GM23338 (cell line): Measurements from ENCODE around the gene AFAP1L1. TPM values are rescaled to one million over a fixed set of nuclear protein-coding genes. Genes with fewer than 3 reads are reported as not detected.

Experiments used
- ATAC-seq: fragments of 200-7000 bp; cut with Tn5 transposase; 3 replicates; pipeline ENCODE4 v1.9.1; 2020
- DNase-seq: peaks from one replicate; pipeline ENCODE4 v3.0.0-alpha.2; 2015; ENCODE audit warnings: low spot score
- H2AFZ ChIP-seq: fragments of 200-600 bp; sonication (generic); 2 replicates; pipeline ENCODE4 v1.8.0; 2016; ENCODE audit warnings: antibody characterized with exemption, mild to moderate bottlenecking, moderate library complexity
- H3F3A ChIP-seq: fragments of 200-600 bp; sonication (generic); replicated peaks from 2 replicates; pipeline ENCODE4 v1.8.0; 2017; ENCODE audit warnings: antibody characterized with exemption, mixed run types, low read depth
- H3K27ac ChIP-seq: fragments of 200-600 bp; sonication (generic); 2 replicates; pipeline ENCODE4 v1.6.1; 2016; ENCODE audit warnings: low read depth
- H3K27me3 ChIP-seq: fragments of 200-600 bp; sonication (generic); 2 replicates; pipeline ENCODE4 v1.8.0; 2016; ENCODE audit warnings: mild to moderate bottlenecking, mixed run types, moderate library complexity; ENCODE audit not compliant: insufficient read depth
- H3K36me3 ChIP-seq: fragments of 200-600 bp; sonication (generic); 2 replicates; pipeline ENCODE4 v1.8.0; 2016; ENCODE audit warnings: mild to moderate bottlenecking; ENCODE audit not compliant: insufficient read depth
- H3K4me1 ChIP-seq: fragments of 200-600 bp; sonication (generic); 2 replicates; pipeline ENCODE4 v1.8.0; 2016; ENCODE audit warnings: mild to moderate bottlenecking, moderate library complexity; ENCODE audit not compliant: insufficient read depth
- H3K4me2 ChIP-seq: fragments of 200-600 bp; sonication (generic); 2 replicates; pipeline ENCODE4 v1.7.1; 2017; ENCODE audit warnings: mixed run types
- H3K4me3 ChIP-seq: fragments of 200-600 bp; sonication (generic); 2 replicates; pipeline ENCODE4 v1.6.1; 2016; ENCODE audit warnings: mixed run types
- H3K79me2 ChIP-seq: fragments of 200-600 bp; sonication (generic); replicated peaks from 2 replicates; pipeline ENCODE4 v1.8.0; 2017; ENCODE audit warnings: mild to moderate bottlenecking; ENCODE audit not compliant: insufficient read depth
- H3K9me2 ChIP-seq: fragments of 200-600 bp; sonication (generic); 2 replicates; pipeline ENCODE4 v1.8.0; 2017; ENCODE audit not compliant: insufficient read depth
- H4K20me1 ChIP-seq: fragments of 200-600 bp; sonication (generic); replicated peaks from 2 replicates; pipeline ENCODE4 v1.8.0; 2017; ENCODE audit warnings: mild to moderate bottlenecking; ENCODE audit not compliant: insufficient read depth
- H3K27ac Mint-ChIP-seq: 2 replicates; pipeline ENCODE4 v1.8.0; 2020; ENCODE audit warnings: inconsistent platforms, mild to moderate bottlenecking, moderate library complexity, mixed read lengths
- H3K27me3 Mint-ChIP-seq: 3 replicates; pipeline ENCODE4 v1.8.0; 2022; ENCODE audit warnings: low read depth, mild to moderate bottlenecking, moderate library complexity, mixed read lengths, inconsistent platforms; ENCODE audit not compliant: insufficient read depth, poor library complexity
- H3K36me3 Mint-ChIP-seq: 3 replicates; pipeline ENCODE4 v1.8.0; 2021; ENCODE audit warnings: low read depth, mild to moderate bottlenecking, inconsistent platforms, moderate library complexity, mixed read lengths
- H3K4me1 Mint-ChIP-seq: 3 replicates; pipeline ENCODE4 v1.8.0; 2020; ENCODE audit warnings: mild to moderate bottlenecking, inconsistent platforms, mixed read lengths
- H3K4me3 Mint-ChIP-seq: 3 replicates; pipeline ENCODE4 v1.8.0; 2021; ENCODE audit warnings: moderate library complexity, mild to moderate bottlenecking, inconsistent platforms, mixed read lengths
- H3K9me3 Mint-ChIP-seq: 3 replicates; pipeline ENCODE4 v1.8.0; 2020; ENCODE audit warnings: moderate library complexity, mild to moderate bottlenecking, inconsistent platforms, mixed read lengths
- CREB1 ChIP-seq: fragments of 250-450 bp; sonication (Bioruptor Pico); IDR thresholded peaks from 2 replicates; pipeline ENCODE4 v1.5.0; 2020; ENCODE audit warnings: low read depth, mild to moderate bottlenecking, moderate library complexity
- ETS1 ChIP-seq: IDR thresholded peaks from 2 replicates; pipeline ENCODE4 v1.6.1; 2016; ENCODE audit warnings: antibody characterized with exemption
- EZH2phosphoT487 ChIP-seq: fragments of 200-600 bp; sonication (generic); IDR thresholded peaks from one replicate; pipeline ENCODE4 v1.8.1; 2018; ENCODE audit warnings: antibody characterized with exemption; ENCODE audit not compliant: unreplicated experiment
- JUNB ChIP-seq: IDR thresholded peaks from one replicate; pipeline ENCODE4 v1.6.1; 2016; ENCODE audit warnings: antibody characterized with exemption; ENCODE audit not compliant: unreplicated experiment
- NANOG ChIP-seq: IDR thresholded peaks from 2 replicates; pipeline ENCODE4 v1.6.1; 2016; ENCODE audit warnings: antibody characterized with exemption, borderline replicate concordance
- POLR2AphosphoS5 ChIP-seq: IDR thresholded peaks from 2 replicates; pipeline ENCODE4 v1.6.1; 2016; ENCODE audit warnings: antibody characterized with exemption, low read depth
- REST ChIP-seq: IDR thresholded peaks from one replicate; pipeline ENCODE4 v1.6.1; 2018; ENCODE audit warnings: antibody characterized with exemption; ENCODE audit not compliant: unreplicated experiment
- STAT1 ChIP-seq: IDR thresholded peaks from one replicate; pipeline ENCODE4 v1.6.1; 2016; ENCODE audit warnings: antibody characterized with exemption; ENCODE audit not compliant: unreplicated experiment
- ZNF114 ChIP-seq: fragments of 250-450 bp; sonication (Bioruptor Pico); IDR thresholded peaks from 2 replicates; pipeline ENCODE4 v1.5.0; 2020; ENCODE audit warnings: mild to moderate bottlenecking, moderate library complexity
- ZNF331 ChIP-seq: fragments of 250-450 bp; sonication (Bioruptor Pico); IDR thresholded peaks from 2 replicates; pipeline ENCODE4 v1.5.0; 2020; ENCODE audit warnings: low read depth, mild to moderate bottlenecking, moderate library complexity
- polyA plus RNA-seq: library from polyadenylated mRNA; unstranded; fragments of >200 nt; fragmentation: Nextera tagmentation; extraction: Ambion mirVana; gene quantifications from 2 replicates; pipeline ENCODE4 v1.2.1, GENCODE V29; 2016
- total RNA-seq: library from RNA; depleted of rRNA; stranded (reverse); fragments of >200 nt; shearing (Covaris generic); gene quantifications from 2 replicates; pipeline ENCODE4 v1.2.3, GENCODE V29; 2014
- TF ChIP-seq, protein P1 (sequence below), 2 experiments: fragments of 200-600 bp in 1 of 2; sonication (generic) in 1 of 2; conservative IDR thresholded peaks; 2 replicates each; pipeline versions ENCODE4 v1.5.1 to v1.6.1; 2016 to 2017; ENCODE audit warnings: antibody characterized with exemption in 2 of 2, low read depth in 2 of 2, mild to moderate bottlenecking in 2 of 2, moderate library complexity in 1 of 2
- TF ChIP-seq, protein P2 (sequence below): fragments of 250-450 bp; sonication (Bioruptor Pico); IDR thresholded peaks from 2 replicates; pipeline ENCODE4 v1.5.0; 2020; ENCODE audit warnings: mild to moderate bottlenecking, moderate library complexity

Gene AFAP1L1
- total and polyA plus RNA-seq, 2 experiments from 2014 or later, result 3.2 to 5.7 TPM

- no peak for TF ChIP-seq ETS1
- TF ChIP-seq ZNF331 (CRISPR knock-in tag), result no peak
- TF ChIP-seq STAT1, result no peak
- TF ChIP-seq CREB1, result no peak
- no peak for TF ChIP-seq EZH2phosphoT487
- TF ChIP-seq NANOG, result no peak
- no peak for TF ChIP-seq POLR2AphosphoS5
- TF ChIP-seq REST, result no peak
- no peak for TF ChIP-seq ZNF114 (CRISPR knock-in tag)
- no peak for TF ChIP-seq JUNB
Measured at GRCh38 chr5:149382517-149383220, 111.0 kb downstream of the AFAP1L1 start (continued).

GRCh38 chr5:149383399-149383798 lies 111.7 kb downstream of the AFAP1L1 start:
- H3K4me1 Mint-ChIP-seq, result peaks cover 13% of the 10 kb centered on the region
- TF ChIP-seq, protein P1, sequence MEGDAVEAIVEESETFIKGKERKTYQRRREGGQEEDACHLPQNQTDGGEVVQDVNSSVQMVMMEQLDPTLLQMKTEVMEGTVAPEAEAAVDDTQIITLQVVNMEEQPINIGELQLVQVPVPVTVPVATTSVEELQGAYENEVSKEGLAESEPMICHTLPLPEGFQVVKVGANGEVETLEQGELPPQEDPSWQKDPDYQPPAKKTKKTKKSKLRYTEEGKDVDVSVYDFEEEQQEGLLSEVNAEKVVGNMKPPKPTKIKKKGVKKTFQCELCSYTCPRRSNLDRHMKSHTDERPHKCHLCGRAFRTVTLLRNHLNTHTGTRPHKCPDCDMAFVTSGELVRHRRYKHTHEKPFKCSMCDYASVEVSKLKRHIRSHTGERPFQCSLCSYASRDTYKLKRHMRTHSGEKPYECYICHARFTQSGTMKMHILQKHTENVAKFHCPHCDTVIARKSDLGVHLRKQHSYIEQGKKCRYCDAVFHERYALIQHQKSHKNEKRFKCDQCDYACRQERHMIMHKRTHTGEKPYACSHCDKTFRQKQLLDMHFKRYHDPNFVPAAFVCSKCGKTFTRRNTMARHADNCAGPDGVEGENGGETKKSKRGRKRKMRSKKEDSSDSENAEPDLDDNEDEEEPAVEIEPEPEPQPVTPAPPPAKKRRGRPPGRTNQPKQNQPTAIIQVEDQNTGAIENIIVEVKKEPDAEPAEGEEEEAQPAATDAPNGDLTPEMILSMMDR (conservative IDR thresholded peaks at IDR 0.05; ENCODE audit: low read depth in 2 of 2), result no peak
- TF ChIP-seq, protein P2, sequence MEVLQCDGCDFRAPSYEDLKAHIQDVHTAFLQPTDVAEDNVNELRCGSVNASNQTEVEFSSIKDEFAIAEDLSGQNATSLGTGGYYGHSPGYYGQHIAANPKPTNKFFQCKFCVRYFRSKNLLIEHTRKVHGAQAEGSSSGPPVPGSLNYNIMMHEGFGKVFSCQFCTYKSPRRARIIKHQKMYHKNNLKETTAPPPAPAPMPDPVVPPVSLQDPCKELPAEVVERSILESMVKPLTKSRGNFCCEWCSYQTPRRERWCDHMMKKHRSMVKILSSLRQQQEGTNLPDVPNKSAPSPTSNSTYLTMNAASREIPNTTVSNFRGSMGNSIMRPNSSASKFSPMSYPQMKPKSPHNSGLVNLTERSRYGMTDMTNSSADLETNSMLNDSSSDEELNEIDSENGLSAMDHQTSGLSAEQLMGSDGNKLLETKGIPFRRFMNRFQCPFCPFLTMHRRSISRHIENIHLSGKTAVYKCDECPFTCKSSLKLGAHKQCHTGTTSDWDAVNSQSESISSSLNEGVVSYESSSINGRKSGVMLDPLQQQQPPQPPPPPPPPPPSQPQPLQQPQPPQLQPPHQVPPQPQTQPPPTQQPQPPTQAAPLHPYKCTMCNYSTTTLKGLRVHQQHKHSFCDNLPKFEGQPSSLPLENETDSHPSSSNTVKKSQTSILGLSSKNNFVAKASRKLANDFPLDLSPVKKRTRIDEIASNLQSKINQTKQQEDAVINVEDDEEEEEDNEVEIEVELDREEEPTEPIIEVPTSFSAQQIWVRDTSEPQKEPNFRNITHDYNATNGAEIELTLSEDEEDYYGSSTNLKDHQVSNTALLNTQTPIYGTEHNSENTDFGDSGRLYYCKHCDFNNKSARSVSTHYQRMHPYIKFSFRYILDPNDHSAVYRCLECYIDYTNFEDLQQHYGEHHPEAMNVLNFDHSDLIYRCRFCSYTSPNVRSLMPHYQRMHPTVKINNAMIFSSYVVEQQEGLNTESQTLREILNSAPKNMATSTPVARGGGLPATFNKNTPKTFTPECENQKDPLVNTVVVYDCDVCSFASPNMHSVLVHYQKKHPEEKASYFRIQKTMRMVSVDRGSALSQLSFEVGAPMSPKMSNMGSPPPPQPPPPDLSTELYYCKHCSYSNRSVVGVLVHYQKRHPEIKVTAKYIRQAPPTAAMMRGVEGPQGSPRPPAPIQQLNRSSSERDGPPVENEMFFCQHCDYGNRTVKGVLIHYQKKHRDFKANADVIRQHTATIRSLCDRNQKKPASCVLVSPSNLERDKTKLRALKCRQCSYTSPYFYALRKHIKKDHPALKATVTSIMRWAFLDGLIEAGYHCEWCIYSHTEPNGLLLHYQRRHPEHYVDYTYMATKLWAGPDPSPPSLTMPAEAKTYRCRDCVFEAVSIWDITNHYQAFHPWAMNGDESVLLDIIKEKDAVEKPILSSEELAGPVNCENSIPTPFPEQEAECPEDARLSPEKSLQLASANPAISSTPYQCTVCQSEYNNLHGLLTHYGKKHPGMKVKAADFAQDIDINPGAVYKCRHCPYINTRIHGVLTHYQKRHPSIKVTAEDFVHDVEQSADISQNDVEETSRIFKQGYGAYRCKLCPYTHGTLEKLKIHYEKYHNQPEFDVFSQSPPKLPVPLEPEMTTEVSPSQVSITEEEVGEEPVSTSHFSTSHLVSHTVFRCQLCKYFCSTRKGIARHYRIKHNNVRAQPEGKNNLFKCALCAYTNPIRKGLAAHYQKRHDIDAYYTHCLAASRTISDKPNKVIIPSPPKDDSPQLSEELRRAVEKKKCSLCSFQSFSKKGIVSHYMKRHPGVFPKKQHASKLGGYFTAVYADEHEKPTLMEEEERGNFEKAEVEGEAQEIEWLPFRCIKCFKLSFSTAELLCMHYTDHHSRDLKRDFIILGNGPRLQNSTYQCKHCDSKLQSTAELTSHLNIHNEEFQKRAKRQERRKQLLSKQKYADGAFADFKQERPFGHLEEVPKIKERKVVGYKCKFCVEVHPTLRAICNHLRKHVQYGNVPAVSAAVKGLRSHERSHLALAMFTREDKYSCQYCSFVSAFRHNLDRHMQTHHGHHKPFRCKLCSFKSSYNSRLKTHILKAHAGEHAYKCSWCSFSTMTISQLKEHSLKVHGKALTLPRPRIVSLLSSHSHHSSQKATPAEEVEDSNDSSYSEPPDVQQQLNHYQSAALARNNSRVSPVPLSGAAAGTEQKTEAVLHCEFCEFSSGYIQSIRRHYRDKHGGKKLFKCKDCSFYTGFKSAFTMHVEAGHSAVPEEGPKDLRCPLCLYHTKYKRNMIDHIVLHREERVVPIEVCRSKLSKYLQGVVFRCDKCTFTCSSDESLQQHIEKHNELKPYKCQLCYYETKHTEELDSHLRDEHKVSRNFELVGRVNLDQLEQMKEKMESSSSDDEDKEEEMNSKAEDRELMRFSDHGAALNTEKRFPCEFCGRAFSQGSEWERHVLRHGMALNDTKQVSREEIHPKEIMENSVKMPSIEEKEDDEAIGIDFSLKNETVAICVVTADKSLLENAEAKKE (CRISPR knock-in tag), result no peak

More at GRCh38 chr5:149383399-149383798, 111.7 kb downstream of the AFAP1L1 start:
- H3K27ac Mint-ChIP-seq, result no peak overlapping the region
- no peaks in the 10 kb centered on the region for H3K4me1 ChIP-seq
- no peak overlapping the region for H2AFZ ChIP-seq
- no peak overlapping the region for H3K4me3 Mint-ChIP-seq
- no peaks in the 10 kb centered on the region for H3K9me3 Mint-ChIP-seq
- DNase-seq, result no peak
- no peak overlapping the region for H3K4me2 ChIP-seq
- H3K27me3 ChIP-seq, result no peaks in the 10 kb centered on the region
- no peak overlapping the region for H3K4me3 ChIP-seq
- H3K27ac ChIP-seq, result no peak overlapping the region
- no peaks in the 10 kb centered on the region for H3K36me3 Mint-ChIP-seq
- H3K27me3 Mint-ChIP-seq, result peaks cover 7% of the 10 kb centered on the region
- no peaks in the 10 kb centered on the region for H3K79me2 ChIP-seq
- no peaks in the 10 kb centered on the region for H3K9me2 ChIP-seq
- no peaks in the 10 kb centered on the region for H3F3A ChIP-seq
- H4K20me1 ChIP-seq, result no peaks in the 10 kb centered on the region
- H3K36me3 ChIP-seq, result no peaks in the 10 kb centered on the region
- no peak for ATAC-seq
